ENCODE data around the gene ILK. TPM values are rescaled to one million over a fixed set of nuclear protein-coding genes. Genes with fewer than 3 reads are reported as not detected.

Gene ILK
- total and polyA plus RNA-seq, 10 of the 15 experiments (the other 5 are each of a cell fraction or from before 2014, with no cell fraction given), result 51.8 to 163 (median 92.0) TPM

- H3K4me1 ChIP-seq (ENCODE audit: control insufficient read depth, insufficient read depth, low read length), result peaks cover 25% of the 10 kb centered on the region
- no peaks in the 10 kb centered on the region for H3K27me3 ChIP-seq (replicated peaks in 1 of 2; ENCODE audit: control insufficient read depth in 2 of 2, insufficient read depth in 2 of 2, low read length in 1 of 2)
- H3K79me2 ChIP-seq (ENCODE audit: control insufficient read depth, insufficient read depth, low read length), result peaks cover 25% of the 10 kb centered on the region
- intact Hi-C loops (cut with micrococcal nuclease; ENCODE audit: unreplicated experiment), result loop anchor here (2.0 to 10.0 kb wide), 4 partner anchors 54 to 912 kb away; partner anchors contain the start of gene MRPL17
- peak within 1 kb of the TSS; percentile 95 for H3K9ac ChIP-seq (ENCODE audit: control insufficient read depth, insufficient read depth, low read length)
- H4K20me1 ChIP-seq (ENCODE audit: control insufficient read depth, insufficient read depth), result no peaks in the 10 kb centered on the region
- H2AFZ ChIP-seq (ENCODE audit: control insufficient read depth, low read depth, low read length), result peak within 1 kb of the TSS; percentile 85
- ChIA-PET SMC1A (ENCODE audit: uncharacterized antibody, unreplicated experiment) (interaction anchor here (0.7 to 3.1 kb wide), 7 partner anchors 8 to 180 kb away, joined by 3 to 24 read pairs (median 3); partner anchors contain the start of genes ILK and MRPL17), CTCF (interaction anchor here (0.5 to 2.7 kb wide), 13 partner anchors 8 to 233 kb away, joined by 3 to 18 read pairs (median 4); partner anchors contain the start of gene MRPL17), RAD21 (ENCODE audit: unreplicated experiment) (interaction anchor here (0.7 to 1.9 kb wide), 13 partner anchors 8 to 234 kb away, joined by 3 to 21 read pairs (median 3); partner anchors contain the start of genes ARFIP2, MRPL17 and TIMM10B), POLR2A (interaction anchor here (0.6 to 7.2 kb wide), 18 partner anchors 8 to 1999 kb away, joined by 3 to 85 read pairs (median 4); partner anchors contain the start of genes ARFIP2, ILK, MRPL17 and TIMM10B)
- FAIRE-seq (peak; percentile 100), ATAC-seq (peak; percentile 92), DNase-seq (ENCODE audit: low read depth, low spot score) (peak; percentile 77)
- no peaks in the 10 kb centered on the region for H3K9me3 ChIP-seq (replicated peaks; ENCODE audit: control insufficient read depth, insufficient read depth, low read length)
- H3K4me2 ChIP-seq (ENCODE audit: control insufficient read depth, insufficient read depth), result peak within 1 kb of the TSS; percentile 86
- BruUV-seq (replicated peaks), result TSS peak; percentile 82
- 2% methylated on average over 51 of the region's 51 CpGs for WGBS (ENCODE audit: insufficient coverage, insufficient replicate concordance, low lambda C conversion rate, missing lambda C conversion rate)
- peak within 1 kb of the TSS; percentile 87 for H3K4me3 ChIP-seq
- peak within 1 kb of the TSS; percentile 99 for H3K27ac ChIP-seq (ENCODE audit: control insufficient read depth, insufficient read depth)
- in situ Hi-C loops (cut with MboI), result loop anchor here (10.0 kb wide), 1 partner anchor 912 kb away; no protein-coding TSS in a partner anchor
- peaks cover 23 to 34% of the 10 kb centered on the region in 2 experiments for H3K36me3 ChIP-seq (ENCODE audit: control insufficient read depth in 2 of 2, insufficient read depth in 2 of 2, low read length in 1 of 2)
- no peak for TF ChIP-seq NR2C2 (IDR thresholded peaks at IDR 0.05; ENCODE audit: borderline replicate concordance, control insufficient read depth, insufficient read length, low read depth)
- TF ChIP-seq RUNX3 (IDR thresholded peaks at IDR 0.05; ENCODE audit: low read length), result peak; percentile 54
- TF ChIP-seq SRF (IDR thresholded peaks at IDR 0.05; ENCODE audit: low read depth in 2 of 2, low read length in 2 of 2), result 0 out of 4 replicates have a peak, but pooled peaks of 1 of the 2 experiments have one; percentile 73
- TF ChIP-seq CBFB (IDR thresholded peaks at IDR 0.05; ENCODE audit: low read depth), result peak; percentile 57; the same call in 1 of the 2 replicates
- TF ChIP-seq EGR1 (IDR thresholded peaks at IDR 0.05; ENCODE audit: borderline replicate concordance in 1 of 2, low read depth in 2 of 2, low read length in 2 of 2), result peak in 1 of 2 experiments; percentile 58; a peak in 2 of 3 replicates
- TF ChIP-seq RAD21 (IDR thresholded peaks at IDR 0.05; ENCODE audit: insufficient read depth, low read depth, low read length), result no peak
- peak; percentile 72 for TF ChIP-seq TAF1 (IDR thresholded peaks at IDR 0.05; ENCODE audit: borderline replicate concordance, low read depth, low read length)
- TF ChIP-seq CHD2 (IDR thresholded peaks at IDR 0.05; ENCODE audit: borderline replicate concordance, low read depth, low read length), result peak; percentile 78
- TF ChIP-seq ZBTB4 (CRISPR knock-in tag; IDR thresholded peaks at IDR 0.05), result no peak
- TF ChIP-seq FOXK2 (IDR thresholded peaks at IDR 0.05), result no peak
- TF ChIP-seq DPF2 (IDR thresholded peaks at IDR 0.05), result peak; percentile 92
- TF ChIP-seq ZBED1 (IDR thresholded peaks at IDR 0.05; ENCODE audit: borderline replicate concordance), result peak; percentile 39; the same call in 1 of the 2 replicates
- no peak for TF ChIP-seq SUPT20H (IDR thresholded peaks at IDR 0.05; ENCODE audit: borderline replicate concordance, control insufficient read depth, low read depth, low read length)
- peak; percentile 54 to 58; a peak in 3 of 4 replicates for TF ChIP-seq IKZF2 (IDR thresholded peaks at IDR 0.05)
- peak; percentile 53 for TF ChIP-seq SP1 (IDR thresholded peaks at IDR 0.05; ENCODE audit: low read depth, low read length)
- peak; percentile 11 for TF ChIP-seq USF1 (IDR thresholded peaks at IDR 0.05; ENCODE audit: borderline replicate concordance, extremely low read length, insufficient read depth, low read depth, low read length)
- no peak for TF ChIP-seq TCF3 (IDR thresholded peaks at IDR 0.05; ENCODE audit: borderline replicate concordance, insufficient read depth, low read depth, low read length)
- no peak for TF ChIP-seq BCL11A (IDR thresholded peaks at IDR 0.05; ENCODE audit: low read depth, low read length)
- TF ChIP-seq MXI1 (IDR thresholded peaks at IDR 0.05; ENCODE audit: low read depth, low read length), result peak; percentile 54
These were observed 8.9 kb downstream of the ILK start, which contains the start of gene TAF10 for GRCh38 chr11:6612213-6613041. TSS of gene TAF10 (minus strand) at chr11:6612216. CDS start at chr11:6612189, 27 bp downstream.

All from GM12878 (cell line).